GM23338 (cell line): Measurements from ENCODE around the gene ERC2. TPM values are rescaled to one million over a fixed set of nuclear protein-coding genes. Genes with fewer than 3 reads are reported as not detected.

ENCODE experiments used
- ATAC-seq: fragments of 200-7000 bp; cut with Tn5 transposase; 3 replicates; pipeline ENCODE4 v1.9.1; 2020
- DNase-seq: peaks from one replicate; pipeline ENCODE4 v3.0.0-alpha.2; 2015; ENCODE audit warnings: low spot score
- H2AFZ ChIP-seq: fragments of 200-600 bp; sonication (generic); 2 replicates; pipeline ENCODE4 v1.8.0; 2016; ENCODE audit warnings: antibody characterized with exemption, mild to moderate bottlenecking, moderate library complexity
- H3F3A ChIP-seq: fragments of 200-600 bp; sonication (generic); replicated peaks from 2 replicates; pipeline ENCODE4 v1.8.0; 2017; ENCODE audit warnings: antibody characterized with exemption, mixed run types, low read depth
- H3K27ac ChIP-seq: fragments of 200-600 bp; sonication (generic); 2 replicates; pipeline ENCODE4 v1.6.1; 2016; ENCODE audit warnings: low read depth
- H3K27me3 ChIP-seq: fragments of 200-600 bp; sonication (generic); 2 replicates; pipeline ENCODE4 v1.8.0; 2016; ENCODE audit warnings: mild to moderate bottlenecking, mixed run types, moderate library complexity; ENCODE audit not compliant: insufficient read depth
- H3K36me3 ChIP-seq: fragments of 200-600 bp; sonication (generic); 2 replicates; pipeline ENCODE4 v1.8.0; 2016; ENCODE audit warnings: mild to moderate bottlenecking; ENCODE audit not compliant: insufficient read depth
- H3K4me1 ChIP-seq: fragments of 200-600 bp; sonication (generic); 2 replicates; pipeline ENCODE4 v1.8.0; 2016; ENCODE audit warnings: mild to moderate bottlenecking, moderate library complexity; ENCODE audit not compliant: insufficient read depth
- H3K4me2 ChIP-seq: fragments of 200-600 bp; sonication (generic); 2 replicates; pipeline ENCODE4 v1.7.1; 2017; ENCODE audit warnings: mixed run types
- H3K4me3 ChIP-seq: fragments of 200-600 bp; sonication (generic); 2 replicates; pipeline ENCODE4 v1.6.1; 2016; ENCODE audit warnings: mixed run types
- H3K79me2 ChIP-seq: fragments of 200-600 bp; sonication (generic); replicated peaks from 2 replicates; pipeline ENCODE4 v1.8.0; 2017; ENCODE audit warnings: mild to moderate bottlenecking; ENCODE audit not compliant: insufficient read depth
- H3K9me2 ChIP-seq: fragments of 200-600 bp; sonication (generic); 2 replicates; pipeline ENCODE4 v1.8.0; 2017; ENCODE audit not compliant: insufficient read depth
- H4K20me1 ChIP-seq: fragments of 200-600 bp; sonication (generic); replicated peaks from 2 replicates; pipeline ENCODE4 v1.8.0; 2017; ENCODE audit warnings: mild to moderate bottlenecking; ENCODE audit not compliant: insufficient read depth
- H3K27ac Mint-ChIP-seq: 2 replicates; pipeline ENCODE4 v1.8.0; 2020; ENCODE audit warnings: inconsistent platforms, mild to moderate bottlenecking, moderate library complexity, mixed read lengths
- H3K27me3 Mint-ChIP-seq: 3 replicates; pipeline ENCODE4 v1.8.0; 2022; ENCODE audit warnings: low read depth, mild to moderate bottlenecking, moderate library complexity, mixed read lengths, inconsistent platforms; ENCODE audit not compliant: insufficient read depth, poor library complexity
- H3K36me3 Mint-ChIP-seq: 3 replicates; pipeline ENCODE4 v1.8.0; 2021; ENCODE audit warnings: low read depth, mild to moderate bottlenecking, inconsistent platforms, moderate library complexity, mixed read lengths
- H3K4me1 Mint-ChIP-seq: 3 replicates; pipeline ENCODE4 v1.8.0; 2020; ENCODE audit warnings: mild to moderate bottlenecking, inconsistent platforms, mixed read lengths
- H3K4me3 Mint-ChIP-seq: 3 replicates; pipeline ENCODE4 v1.8.0; 2021; ENCODE audit warnings: moderate library complexity, mild to moderate bottlenecking, inconsistent platforms, mixed read lengths
- H3K9me3 Mint-ChIP-seq: 3 replicates; pipeline ENCODE4 v1.8.0; 2020; ENCODE audit warnings: moderate library complexity, mild to moderate bottlenecking, inconsistent platforms, mixed read lengths
- CREB1 ChIP-seq: fragments of 250-450 bp; sonication (Bioruptor Pico); IDR thresholded peaks from 2 replicates; pipeline ENCODE4 v1.5.0; 2020; ENCODE audit warnings: low read depth, mild to moderate bottlenecking, moderate library complexity
- EZH2 ChIP-seq: fragments of 200-600 bp; sonication (generic); IDR thresholded peaks from one replicate; pipeline ENCODE4 v1.8.0; 2017; ENCODE audit warnings: antibody characterized with exemption, mild to moderate bottlenecking, low read depth; ENCODE audit not compliant: unreplicated experiment
- EZH2phosphoT487 ChIP-seq: fragments of 200-600 bp; sonication (generic); IDR thresholded peaks from one replicate; pipeline ENCODE4 v1.8.1; 2018; ENCODE audit warnings: antibody characterized with exemption; ENCODE audit not compliant: unreplicated experiment
- JUNB ChIP-seq: IDR thresholded peaks from one replicate; pipeline ENCODE4 v1.6.1; 2016; ENCODE audit warnings: antibody characterized with exemption; ENCODE audit not compliant: unreplicated experiment
- NANOG ChIP-seq: IDR thresholded peaks from 2 replicates; pipeline ENCODE4 v1.6.1; 2016; ENCODE audit warnings: antibody characterized with exemption, borderline replicate concordance
- POLR2AphosphoS5 ChIP-seq: IDR thresholded peaks from 2 replicates; pipeline ENCODE4 v1.6.1; 2016; ENCODE audit warnings: antibody characterized with exemption, low read depth
- STAT1 ChIP-seq: IDR thresholded peaks from one replicate; pipeline ENCODE4 v1.6.1; 2016; ENCODE audit warnings: antibody characterized with exemption; ENCODE audit not compliant: unreplicated experiment
- ZNF114 ChIP-seq: fragments of 250-450 bp; sonication (Bioruptor Pico); IDR thresholded peaks from 2 replicates; pipeline ENCODE4 v1.5.0; 2020; ENCODE audit warnings: mild to moderate bottlenecking, moderate library complexity
- ZNF331 ChIP-seq: fragments of 250-450 bp; sonication (Bioruptor Pico); IDR thresholded peaks from 2 replicates; pipeline ENCODE4 v1.5.0; 2020; ENCODE audit warnings: low read depth, mild to moderate bottlenecking, moderate library complexity
- polyA plus RNA-seq: library from polyadenylated mRNA; unstranded; fragments of >200 nt; fragmentation: Nextera tagmentation; extraction: Ambion mirVana; gene quantifications from 2 replicates; pipeline ENCODE4 v1.2.1, GENCODE V29; 2016
- total RNA-seq: library from RNA; depleted of rRNA; stranded (reverse); fragments of >200 nt; shearing (Covaris generic); gene quantifications from 2 replicates; pipeline ENCODE4 v1.2.3, GENCODE V29; 2014
- TF ChIP-seq, protein P1 (sequence below): IDR thresholded peaks from one replicate; pipeline ENCODE4 v1.6.1; 2018; ENCODE audit warnings: antibody characterized with exemption; ENCODE audit not compliant: unreplicated experiment
- TF ChIP-seq, protein P2 (sequence below), 2 experiments: fragments of 200-600 bp in 1 of 2; sonication (generic) in 1 of 2; conservative IDR thresholded peaks; 2 replicates each; pipeline versions ENCODE4 v1.5.1 to v1.6.1; 2016 to 2017; ENCODE audit warnings: antibody characterized with exemption in 2 of 2, low read depth in 2 of 2, mild to moderate bottlenecking in 2 of 2, moderate library complexity in 1 of 2
- TF ChIP-seq, protein P3 (sequence below): fragments of 250-450 bp; sonication (Bioruptor Pico); IDR thresholded peaks from 2 replicates; pipeline ENCODE4 v1.5.0; 2020; ENCODE audit warnings: mild to moderate bottlenecking, moderate library complexity

ERC2 gene
- total and polyA plus RNA-seq, 2 experiments from 2014 or later = 11.8 to 13.7 TPM

DNA sequence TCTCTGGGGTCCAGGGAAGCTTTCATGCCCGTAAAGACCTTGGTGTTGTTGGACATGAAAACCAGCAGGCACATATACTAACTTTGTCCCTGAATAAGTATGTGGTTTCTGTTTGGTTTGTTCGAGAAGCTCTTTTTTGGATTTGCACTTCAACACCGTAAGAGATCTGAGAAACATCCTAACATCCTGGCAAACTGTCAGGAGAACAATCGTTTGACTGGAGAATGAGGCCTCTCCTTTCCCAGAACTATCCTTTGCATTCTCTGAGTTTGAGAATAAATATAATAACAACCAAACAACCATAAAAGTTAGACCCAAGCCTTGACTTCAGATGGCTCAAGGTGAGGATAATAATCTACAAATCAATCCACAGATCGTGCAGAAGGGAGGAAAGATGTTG, 750.8 kb downstream of the ERC2 start:
- TF ChIP-seq NANOG (no peak), JUNB (no peak), EZH2phosphoT487 (no peak), EZH2 (no peak), ZNF114 (no peak), POLR2AphosphoS5 (no peak), ZNF331 (no peak), CREB1 (no peak), STAT1 (no peak)
- TF ChIP-seq, protein P1, sequence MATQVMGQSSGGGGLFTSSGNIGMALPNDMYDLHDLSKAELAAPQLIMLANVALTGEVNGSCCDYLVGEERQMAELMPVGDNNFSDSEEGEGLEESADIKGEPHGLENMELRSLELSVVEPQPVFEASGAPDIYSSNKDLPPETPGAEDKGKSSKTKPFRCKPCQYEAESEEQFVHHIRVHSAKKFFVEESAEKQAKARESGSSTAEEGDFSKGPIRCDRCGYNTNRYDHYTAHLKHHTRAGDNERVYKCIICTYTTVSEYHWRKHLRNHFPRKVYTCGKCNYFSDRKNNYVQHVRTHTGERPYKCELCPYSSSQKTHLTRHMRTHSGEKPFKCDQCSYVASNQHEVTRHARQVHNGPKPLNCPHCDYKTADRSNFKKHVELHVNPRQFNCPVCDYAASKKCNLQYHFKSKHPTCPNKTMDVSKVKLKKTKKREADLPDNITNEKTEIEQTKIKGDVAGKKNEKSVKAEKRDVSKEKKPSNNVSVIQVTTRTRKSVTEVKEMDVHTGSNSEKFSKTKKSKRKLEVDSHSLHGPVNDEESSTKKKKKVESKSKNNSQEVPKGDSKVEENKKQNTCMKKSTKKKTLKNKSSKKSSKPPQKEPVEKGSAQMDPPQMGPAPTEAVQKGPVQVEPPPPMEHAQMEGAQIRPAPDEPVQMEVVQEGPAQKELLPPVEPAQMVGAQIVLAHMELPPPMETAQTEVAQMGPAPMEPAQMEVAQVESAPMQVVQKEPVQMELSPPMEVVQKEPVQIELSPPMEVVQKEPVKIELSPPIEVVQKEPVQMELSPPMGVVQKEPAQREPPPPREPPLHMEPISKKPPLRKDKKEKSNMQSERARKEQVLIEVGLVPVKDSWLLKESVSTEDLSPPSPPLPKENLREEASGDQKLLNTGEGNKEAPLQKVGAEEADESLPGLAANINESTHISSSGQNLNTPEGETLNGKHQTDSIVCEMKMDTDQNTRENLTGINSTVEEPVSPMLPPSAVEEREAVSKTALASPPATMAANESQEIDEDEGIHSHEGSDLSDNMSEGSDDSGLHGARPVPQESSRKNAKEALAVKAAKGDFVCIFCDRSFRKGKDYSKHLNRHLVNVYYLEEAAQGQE = no peak
- TF ChIP-seq, protein P2, sequence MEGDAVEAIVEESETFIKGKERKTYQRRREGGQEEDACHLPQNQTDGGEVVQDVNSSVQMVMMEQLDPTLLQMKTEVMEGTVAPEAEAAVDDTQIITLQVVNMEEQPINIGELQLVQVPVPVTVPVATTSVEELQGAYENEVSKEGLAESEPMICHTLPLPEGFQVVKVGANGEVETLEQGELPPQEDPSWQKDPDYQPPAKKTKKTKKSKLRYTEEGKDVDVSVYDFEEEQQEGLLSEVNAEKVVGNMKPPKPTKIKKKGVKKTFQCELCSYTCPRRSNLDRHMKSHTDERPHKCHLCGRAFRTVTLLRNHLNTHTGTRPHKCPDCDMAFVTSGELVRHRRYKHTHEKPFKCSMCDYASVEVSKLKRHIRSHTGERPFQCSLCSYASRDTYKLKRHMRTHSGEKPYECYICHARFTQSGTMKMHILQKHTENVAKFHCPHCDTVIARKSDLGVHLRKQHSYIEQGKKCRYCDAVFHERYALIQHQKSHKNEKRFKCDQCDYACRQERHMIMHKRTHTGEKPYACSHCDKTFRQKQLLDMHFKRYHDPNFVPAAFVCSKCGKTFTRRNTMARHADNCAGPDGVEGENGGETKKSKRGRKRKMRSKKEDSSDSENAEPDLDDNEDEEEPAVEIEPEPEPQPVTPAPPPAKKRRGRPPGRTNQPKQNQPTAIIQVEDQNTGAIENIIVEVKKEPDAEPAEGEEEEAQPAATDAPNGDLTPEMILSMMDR (conservative IDR thresholded peaks at IDR 0.05; ENCODE audit: low read depth in 2 of 2) = no peak
- TF ChIP-seq, protein P3, sequence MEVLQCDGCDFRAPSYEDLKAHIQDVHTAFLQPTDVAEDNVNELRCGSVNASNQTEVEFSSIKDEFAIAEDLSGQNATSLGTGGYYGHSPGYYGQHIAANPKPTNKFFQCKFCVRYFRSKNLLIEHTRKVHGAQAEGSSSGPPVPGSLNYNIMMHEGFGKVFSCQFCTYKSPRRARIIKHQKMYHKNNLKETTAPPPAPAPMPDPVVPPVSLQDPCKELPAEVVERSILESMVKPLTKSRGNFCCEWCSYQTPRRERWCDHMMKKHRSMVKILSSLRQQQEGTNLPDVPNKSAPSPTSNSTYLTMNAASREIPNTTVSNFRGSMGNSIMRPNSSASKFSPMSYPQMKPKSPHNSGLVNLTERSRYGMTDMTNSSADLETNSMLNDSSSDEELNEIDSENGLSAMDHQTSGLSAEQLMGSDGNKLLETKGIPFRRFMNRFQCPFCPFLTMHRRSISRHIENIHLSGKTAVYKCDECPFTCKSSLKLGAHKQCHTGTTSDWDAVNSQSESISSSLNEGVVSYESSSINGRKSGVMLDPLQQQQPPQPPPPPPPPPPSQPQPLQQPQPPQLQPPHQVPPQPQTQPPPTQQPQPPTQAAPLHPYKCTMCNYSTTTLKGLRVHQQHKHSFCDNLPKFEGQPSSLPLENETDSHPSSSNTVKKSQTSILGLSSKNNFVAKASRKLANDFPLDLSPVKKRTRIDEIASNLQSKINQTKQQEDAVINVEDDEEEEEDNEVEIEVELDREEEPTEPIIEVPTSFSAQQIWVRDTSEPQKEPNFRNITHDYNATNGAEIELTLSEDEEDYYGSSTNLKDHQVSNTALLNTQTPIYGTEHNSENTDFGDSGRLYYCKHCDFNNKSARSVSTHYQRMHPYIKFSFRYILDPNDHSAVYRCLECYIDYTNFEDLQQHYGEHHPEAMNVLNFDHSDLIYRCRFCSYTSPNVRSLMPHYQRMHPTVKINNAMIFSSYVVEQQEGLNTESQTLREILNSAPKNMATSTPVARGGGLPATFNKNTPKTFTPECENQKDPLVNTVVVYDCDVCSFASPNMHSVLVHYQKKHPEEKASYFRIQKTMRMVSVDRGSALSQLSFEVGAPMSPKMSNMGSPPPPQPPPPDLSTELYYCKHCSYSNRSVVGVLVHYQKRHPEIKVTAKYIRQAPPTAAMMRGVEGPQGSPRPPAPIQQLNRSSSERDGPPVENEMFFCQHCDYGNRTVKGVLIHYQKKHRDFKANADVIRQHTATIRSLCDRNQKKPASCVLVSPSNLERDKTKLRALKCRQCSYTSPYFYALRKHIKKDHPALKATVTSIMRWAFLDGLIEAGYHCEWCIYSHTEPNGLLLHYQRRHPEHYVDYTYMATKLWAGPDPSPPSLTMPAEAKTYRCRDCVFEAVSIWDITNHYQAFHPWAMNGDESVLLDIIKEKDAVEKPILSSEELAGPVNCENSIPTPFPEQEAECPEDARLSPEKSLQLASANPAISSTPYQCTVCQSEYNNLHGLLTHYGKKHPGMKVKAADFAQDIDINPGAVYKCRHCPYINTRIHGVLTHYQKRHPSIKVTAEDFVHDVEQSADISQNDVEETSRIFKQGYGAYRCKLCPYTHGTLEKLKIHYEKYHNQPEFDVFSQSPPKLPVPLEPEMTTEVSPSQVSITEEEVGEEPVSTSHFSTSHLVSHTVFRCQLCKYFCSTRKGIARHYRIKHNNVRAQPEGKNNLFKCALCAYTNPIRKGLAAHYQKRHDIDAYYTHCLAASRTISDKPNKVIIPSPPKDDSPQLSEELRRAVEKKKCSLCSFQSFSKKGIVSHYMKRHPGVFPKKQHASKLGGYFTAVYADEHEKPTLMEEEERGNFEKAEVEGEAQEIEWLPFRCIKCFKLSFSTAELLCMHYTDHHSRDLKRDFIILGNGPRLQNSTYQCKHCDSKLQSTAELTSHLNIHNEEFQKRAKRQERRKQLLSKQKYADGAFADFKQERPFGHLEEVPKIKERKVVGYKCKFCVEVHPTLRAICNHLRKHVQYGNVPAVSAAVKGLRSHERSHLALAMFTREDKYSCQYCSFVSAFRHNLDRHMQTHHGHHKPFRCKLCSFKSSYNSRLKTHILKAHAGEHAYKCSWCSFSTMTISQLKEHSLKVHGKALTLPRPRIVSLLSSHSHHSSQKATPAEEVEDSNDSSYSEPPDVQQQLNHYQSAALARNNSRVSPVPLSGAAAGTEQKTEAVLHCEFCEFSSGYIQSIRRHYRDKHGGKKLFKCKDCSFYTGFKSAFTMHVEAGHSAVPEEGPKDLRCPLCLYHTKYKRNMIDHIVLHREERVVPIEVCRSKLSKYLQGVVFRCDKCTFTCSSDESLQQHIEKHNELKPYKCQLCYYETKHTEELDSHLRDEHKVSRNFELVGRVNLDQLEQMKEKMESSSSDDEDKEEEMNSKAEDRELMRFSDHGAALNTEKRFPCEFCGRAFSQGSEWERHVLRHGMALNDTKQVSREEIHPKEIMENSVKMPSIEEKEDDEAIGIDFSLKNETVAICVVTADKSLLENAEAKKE (CRISPR knock-in tag) = no peak
- Histone ChIP-seq H3K9me2 (no peaks in the 10 kb centered on the region), H3K27ac (no peak overlapping the region)

More for the DNA sequence above, 750.8 kb downstream of the ERC2 start:
- Histone ChIP-seq H3K4me1 (no peaks in the 10 kb centered on the region; the same call in 1 of the 2 replicates), H3K79me2 (no peaks in the 10 kb centered on the region), H2AFZ (no peak overlapping the region), H4K20me1 (no peaks in the 10 kb centered on the region), H3K4me2 (no peak overlapping the region), H3F3A (no peaks in the 10 kb centered on the region), H3K4me3 (no peak overlapping the region), H3K36me3 (no peaks in the 10 kb centered on the region), H3K27me3 (no peaks in the 10 kb centered on the region)
- DNase-seq (no peak), ATAC-seq (no peak)
- no peaks in the 10 kb centered on the region for H3K27me3 Mint-ChIP-seq
- H3K4me1 Mint-ChIP-seq = peaks cover 9% of the 10 kb centered on the region
- H3K36me3 Mint-ChIP-seq = no peaks in the 10 kb centered on the region
- no peak overlapping the region for H3K27ac Mint-ChIP-seq
- no peak overlapping the region for H3K4me3 Mint-ChIP-seq
- H3K9me3 Mint-ChIP-seq = no peaks in the 10 kb centered on the region
